Measurements from ENCODE around the gene ARHGEF10L.

The ARHGEF10L gene

GRCh38 chr1:17566417-17566816, 26.9 kb downstream of the ARHGEF10L start:
- Mint-ChIP-seq H3K9me3 (no peaks in the 10 kb centered on the region), H3K36me3 (ENCODE audit: low read depth) (no peaks in the 10 kb centered on the region), H3K4me1 (no peaks in the 10 kb centered on the region), H3K4me3 (no peak overlapping the region), H3K27ac (no peak overlapping the region), H3K27me3 (peaks cover 3% of the 10 kb centered on the region)
- no peak for ATAC-seq
- DNase-seq: no peak

GRCh38 chr1:17566892-17567291, 27.4 kb downstream of the ARHGEF10L start:
- ATAC-seq (no peak), DNase-seq (no peak)
- H3K36me3 Mint-ChIP-seq (ENCODE audit: low read depth): no peaks in the 10 kb centered on the region
- H3K27ac Mint-ChIP-seq: no peak overlapping the region
- H3K4me3 Mint-ChIP-seq: no peak overlapping the region
- no peaks in the 10 kb centered on the region for H3K4me1 Mint-ChIP-seq
- H3K9me3 Mint-ChIP-seq: no peaks in the 10 kb centered on the region
- peaks cover 3% of the 10 kb centered on the region for H3K27me3 Mint-ChIP-seq

GRCh38 chr1:17567582-17567981, 28.1 kb downstream of the ARHGEF10L start:
- no peak overlapping the region for H3K4me3 Mint-ChIP-seq
- H3K9me3 Mint-ChIP-seq: no peaks in the 10 kb centered on the region
- no peak for ATAC-seq
- H3K27me3 Mint-ChIP-seq: peaks cover under 1% of the 10 kb centered on the region
- no peaks in the 10 kb centered on the region for H3K36me3 Mint-ChIP-seq (ENCODE audit: low read depth)
- no peaks in the 10 kb centered on the region for H3K4me1 Mint-ChIP-seq
- DNase-seq: no peak
- H3K27ac Mint-ChIP-seq: no peak overlapping the region

- Mint-ChIP-seq H3K4me3 (no peak overlapping the region), H3K27ac (no peak overlapping the region), H3K27me3 (no peaks in the 10 kb centered on the region), H3K9me3 (no peaks in the 10 kb centered on the region), H3K4me1 (no peaks in the 10 kb centered on the region), H3K36me3 (ENCODE audit: low read depth) (no peaks in the 10 kb centered on the region)
- DNase-seq (no peak), ATAC-seq (no peak)
Measured at GRCh38 chr1:17568014-17568900, 28.8 kb downstream of the ARHGEF10L start.

- ATAC-seq: no peak
Measured at GRCh38 chr1:17569200-17570139, 30.0 kb downstream of the ARHGEF10L start.

GRCh38 chr1:17570228-17570627, 30.7 kb downstream of the ARHGEF10L start:
- Mint-ChIP-seq H3K36me3 (ENCODE audit: low read depth) (no peaks in the 10 kb centered on the region), H3K27me3 (no peaks in the 10 kb centered on the region), H3K27ac (no peak overlapping the region), H3K4me3 (no peak overlapping the region), H3K4me1 (no peaks in the 10 kb centered on the region), H3K9me3 (no peaks in the 10 kb centered on the region)
- DNase-seq (no peak), ATAC-seq (no peak)

More at GRCh38 chr1:17569200-17570139, 30.0 kb downstream of the ARHGEF10L start:
- H3K36me3 Mint-ChIP-seq (ENCODE audit: low read depth): no peaks in the 10 kb centered on the region
- no peaks in the 10 kb centered on the region for H3K9me3 Mint-ChIP-seq
- H3K27ac Mint-ChIP-seq: no peak overlapping the region
- no peaks in the 10 kb centered on the region for H3K4me1 Mint-ChIP-seq
- no peak overlapping the region for H3K4me3 Mint-ChIP-seq
- no peaks in the 10 kb centered on the region for H3K27me3 Mint-ChIP-seq
- no peak for DNase-seq

GRCh38 chr1:17572264-17572985, 32.9 kb downstream of the ARHGEF10L start:
- Mint-ChIP-seq H3K27ac (no peak overlapping the region), H3K36me3 (ENCODE audit: low read depth) (no peaks in the 10 kb centered on the region), H3K4me1 (no peaks in the 10 kb centered on the region), H3K4me3 (no peak overlapping the region), H3K27me3 (no peaks in the 10 kb centered on the region), H3K9me3 (no peaks in the 10 kb centered on the region)
- DNase-seq (no peak), ATAC-seq (no peak)

- no peaks in the 10 kb centered on the region for H3K9me3 Mint-ChIP-seq
- no peaks in the 10 kb centered on the region for H3K4me1 Mint-ChIP-seq
- no peak overlapping the region for H3K27ac Mint-ChIP-seq
- no peak overlapping the region for H3K4me3 Mint-ChIP-seq
- DNase-seq: no peak
- peaks cover 2% of the 10 kb centered on the region for H3K27me3 Mint-ChIP-seq
- ATAC-seq: no peak
- H3K36me3 Mint-ChIP-seq (ENCODE audit: low read depth): no peaks in the 10 kb centered on the region
Measured at GRCh38 chr1:17573518-17574041, 34.1 kb downstream of the ARHGEF10L start.

- H3K27ac Mint-ChIP-seq: no peak overlapping the region
- peaks cover 2% of the 10 kb centered on the region for H3K27me3 Mint-ChIP-seq
- ATAC-seq (no peak), DNase-seq (no peak)
- no peaks in the 10 kb centered on the region for H3K4me1 Mint-ChIP-seq
- no peaks in the 10 kb centered on the region for H3K36me3 Mint-ChIP-seq (ENCODE audit: low read depth)
- H3K9me3 Mint-ChIP-seq: no peaks in the 10 kb centered on the region
- H3K4me3 Mint-ChIP-seq: no peak overlapping the region
Measured at GRCh38 chr1:17574516-17574915, 35.0 kb downstream of the ARHGEF10L start.

- H3K4me1 Mint-ChIP-seq: no peaks in the 10 kb centered on the region
- no peak for DNase-seq
- peaks cover 2% of the 10 kb centered on the region for H3K27me3 Mint-ChIP-seq
Measured at GRCh38 chr1:17575797-17576518, 36.5 kb downstream of the ARHGEF10L start.

GRCh38 chr1:17576519-17576853, 37.0 kb downstream of the ARHGEF10L start:
- Mint-ChIP-seq H3K4me1 (peaks cover 1% of the 10 kb centered on the region), H3K27ac (no peak overlapping the region), H3K4me3 (no peak overlapping the region), H3K9me3 (no peaks in the 10 kb centered on the region), H3K27me3 (peaks cover 2% of the 10 kb centered on the region), H3K36me3 (ENCODE audit: low read depth) (no peaks in the 10 kb centered on the region)
- no peak for DNase-seq
- no peak for ATAC-seq

More at GRCh38 chr1:17575797-17576518, 36.5 kb downstream of the ARHGEF10L start:
- no peak overlapping the region for H3K4me3 Mint-ChIP-seq
- H3K27ac Mint-ChIP-seq: no peak overlapping the region
- ATAC-seq: peak; percentile 31
- H3K9me3 Mint-ChIP-seq: no peaks in the 10 kb centered on the region
- no peaks in the 10 kb centered on the region for H3K36me3 Mint-ChIP-seq (ENCODE audit: low read depth)

- no peaks in the 10 kb centered on the region for H3K9me3 Mint-ChIP-seq
- H3K4me3 Mint-ChIP-seq: no peak overlapping the region
- peaks cover 3% of the 10 kb centered on the region for H3K4me1 Mint-ChIP-seq
- H3K27ac Mint-ChIP-seq: no peak overlapping the region
- no peak for ATAC-seq
- H3K36me3 Mint-ChIP-seq (ENCODE audit: low read depth): no peaks in the 10 kb centered on the region
- H3K27me3 Mint-ChIP-seq: peaks cover 2% of the 10 kb centered on the region
- no peak for DNase-seq
Measured at GRCh38 chr1:17577907-17578297, 38.4 kb downstream of the ARHGEF10L start.

- peaks cover 2% of the 10 kb centered on the region for H3K27me3 Mint-ChIP-seq
- H3K27ac Mint-ChIP-seq: no peak overlapping the region
- no peaks in the 10 kb centered on the region for H3K36me3 Mint-ChIP-seq (ENCODE audit: low read depth)
- peaks cover 3% of the 10 kb centered on the region for H3K4me1 Mint-ChIP-seq
- no peak overlapping the region for H3K4me3 Mint-ChIP-seq
- DNase-seq (no peak), ATAC-seq (peak; percentile 6)
- H3K9me3 Mint-ChIP-seq: no peaks in the 10 kb centered on the region
Measured at GRCh38 chr1:17579951-17580939, 40.7 kb downstream of the ARHGEF10L start.

Data from activated naive CD8-positive, alpha-beta T cell treated with anti-CD3 and anti-CD28 coated beads, Interleukin-2, amount 50 U/mL, for 24 hours (primary cell).